H9 (cell line): ENCODE measurements around the gene C3orf20. TPM values are rescaled to one million over a fixed set of nuclear protein-coding genes. Genes with fewer than 3 reads are reported as not detected.

ENCODE experiments used
- DNase-seq: peaks from one replicate; pipeline ENCODE4 v3.0.0-alpha.2; 2017
- H2AFZ ChIP-seq: one replicate; pipeline ENCODE4 v1.6.1; 2013; ENCODE audit warnings: mild to moderate bottlenecking, low read length, control low read depth, moderate library complexity
- H2AK5ac ChIP-seq: 2 replicates; pipeline ENCODE4 v1.6.1; 2013; ENCODE audit warnings: low read length, control low read depth, mixed read lengths; ENCODE audit not compliant: insufficient read length
- H2BK120ac ChIP-seq: one replicate; pipeline ENCODE4 v1.6.1; 2013; ENCODE audit warnings: low read depth, mild to moderate bottlenecking, low read length, control low read depth, inconsistent platforms; ENCODE audit not compliant: poor library complexity, severe bottlenecking
- H2BK12ac ChIP-seq: 2 replicates; pipeline ENCODE4 v1.6.1; 2013; ENCODE audit warnings: low read length, control low read depth, mixed read lengths, low read depth; ENCODE audit not compliant: insufficient read length
- H2BK15ac ChIP-seq: 2 replicates; pipeline ENCODE4 v1.6.1; 2013; ENCODE audit warnings: low read depth, low read length, control low read depth
- H2BK20ac ChIP-seq: one replicate; pipeline ENCODE4 v1.6.1; 2013; ENCODE audit warnings: low read depth, mild to moderate bottlenecking, low read length, control low read depth, inconsistent platforms; ENCODE audit not compliant: poor library complexity, severe bottlenecking
- H2BK5ac ChIP-seq: 2 replicates; pipeline ENCODE4 v1.6.1; 2013; ENCODE audit warnings: low read length, control low read depth, mixed read lengths; ENCODE audit not compliant: insufficient read length
- H3K14ac ChIP-seq: 2 replicates; pipeline ENCODE4 v1.6.1; 2013; ENCODE audit warnings: low read length, control low read depth; ENCODE audit not compliant: insufficient read depth
- H3K18ac ChIP-seq: 2 replicates; pipeline ENCODE4 v1.6.1; 2013; ENCODE audit warnings: low read depth, mild to moderate bottlenecking, mixed read lengths, low read length, control low read depth; ENCODE audit not compliant: insufficient read length
- H3K23ac ChIP-seq: 2 replicates; pipeline ENCODE4 v1.6.1; 2013; ENCODE audit warnings: low read length, control low read depth, mixed read lengths, low read depth; ENCODE audit not compliant: insufficient read length
- H3K23me2 ChIP-seq: 2 replicates; pipeline ENCODE4 v1.6.1; 2013; ENCODE audit warnings: low read depth, mild to moderate bottlenecking, mixed read lengths, low read length, control low read depth; ENCODE audit not compliant: insufficient read length, poor library complexity, severe bottlenecking
- H3K27ac ChIP-seq: 2 replicates; pipeline ENCODE4 v1.5.1; 2013; ENCODE audit warnings: low read length, control low read depth, mixed read lengths, low read depth; ENCODE audit not compliant: insufficient read length
- H3K27me3 ChIP-seq: 2 replicates; pipeline ENCODE4 v1.6.1; 2013; ENCODE audit warnings: low read length, control low read depth, inconsistent platforms; ENCODE audit not compliant: insufficient read depth
- H3K4ac ChIP-seq: 2 replicates; pipeline ENCODE4 v1.6.1; 2013; ENCODE audit warnings: low read depth, mild to moderate bottlenecking, control low read depth, inconsistent platforms, low read length, moderate library complexity
- H3K4me1 ChIP-seq: 2 replicates; pipeline ENCODE4 v1.6.1; 2013; ENCODE audit warnings: low read length, control low read depth, inconsistent platforms; ENCODE audit not compliant: insufficient read depth
- H3K4me2 ChIP-seq: 2 replicates; pipeline ENCODE4 v1.6.1; 2013; ENCODE audit warnings: low read length, control low read depth, mixed read lengths; ENCODE audit not compliant: insufficient read length, insufficient read depth
- H3K56ac ChIP-seq: 2 replicates; pipeline ENCODE4 v1.6.1; 2013; ENCODE audit warnings: low read depth, mild to moderate bottlenecking, mixed read lengths, low read length, control low read depth; ENCODE audit not compliant: insufficient read length
- H3K79me1 ChIP-seq: 2 replicates; pipeline ENCODE4 v1.6.1; 2013; ENCODE audit warnings: low read depth, mild to moderate bottlenecking, moderate library complexity, low read length, control low read depth, inconsistent platforms; ENCODE audit not compliant: insufficient read depth, poor library complexity, severe bottlenecking
- H3K79me2 ChIP-seq: 2 replicates; pipeline ENCODE4 v1.6.1; 2013; ENCODE audit warnings: low read length, control low read depth, inconsistent platforms; ENCODE audit not compliant: insufficient read depth
- H3K9ac ChIP-seq: 2 replicates; pipeline ENCODE4 v1.6.1; 2013; ENCODE audit warnings: low read length, control low read depth, mixed read lengths; ENCODE audit not compliant: insufficient read length; ENCODE audit errors: extremely low read depth
- H3K9me3 ChIP-seq: one replicate; pipeline ENCODE4 v1.6.1; 2013; ENCODE audit warnings: low read depth, low read length, inconsistent platforms; ENCODE audit not compliant: control insufficient read depth
- H3T11ph ChIP-seq: one replicate; pipeline ENCODE4 v1.6.1; 2013; ENCODE audit warnings: mild to moderate bottlenecking, low read length, control low read depth, inconsistent platforms
- H4K20me1 ChIP-seq: one replicate; pipeline ENCODE4 v1.6.1; 2013; ENCODE audit not compliant: control insufficient read depth, insufficient read length, insufficient read depth
- H4K5ac ChIP-seq: 2 replicates; pipeline ENCODE4 v1.6.1; 2013; ENCODE audit warnings: low read depth, mild to moderate bottlenecking, mixed read lengths, low read length, control low read depth; ENCODE audit not compliant: insufficient read length
- H4K8ac ChIP-seq: replicated peaks from 2 replicates; pipeline ENCODE4 v1.6.1; 2013; ENCODE audit warnings: low read length, control low read depth, mixed read lengths, low read depth; ENCODE audit not compliant: insufficient read length
- H4K91ac ChIP-seq: 2 replicates; pipeline ENCODE4 v1.6.1; 2013; ENCODE audit warnings: low read depth, mild to moderate bottlenecking, moderate library complexity, mixed read lengths, low read length, control low read depth; ENCODE audit not compliant: insufficient read length
- H3K27ac Mint-ChIP-seq, 3 experiments: 2 replicates in 2 of 3; 3 replicates in 1 of 3; pipeline ENCODE4 v1.8.0; 2020 to 2021; ENCODE audit warnings: mixed read lengths in 3 of 3, mild to moderate bottlenecking in 1 of 3, moderate library complexity in 1 of 3
- H3K27me3 Mint-ChIP-seq: 2 replicates; pipeline ENCODE4 v1.8.0; 2021; ENCODE audit warnings: low read depth, mild to moderate bottlenecking, moderate library complexity, mixed read lengths
- H3K36me3 Mint-ChIP-seq, 3 experiments: 2 replicates in 2 of 3; 3 replicates in 1 of 3; pipeline ENCODE4 v1.8.0; 2020 to 2021; ENCODE audit warnings: low read depth in 3 of 3, mixed read lengths in 3 of 3; ENCODE audit not compliant: insufficient read depth in 1 of 3
- H3K4me1 Mint-ChIP-seq, 2 experiments: 2 replicates each; pipeline ENCODE4 v1.8.0; 2020; ENCODE audit warnings: mixed read lengths in 2 of 2
- H3K4me3 Mint-ChIP-seq, 2 experiments: 2 replicates in 1 of 2; 3 replicates in 1 of 2; pipeline ENCODE4 v1.8.0; 2020 to 2021; ENCODE audit warnings: mild to moderate bottlenecking in 2 of 2, mixed read lengths in 2 of 2, moderate library complexity in 1 of 2
- H3K9me3 Mint-ChIP-seq, 2 experiments: 2 replicates in 1 of 2; 3 replicates in 1 of 2; pipeline ENCODE4 v1.8.0; 2020; ENCODE audit warnings: mild to moderate bottlenecking in 2 of 2, mixed read lengths in 2 of 2, moderate library complexity in 1 of 2
- CTCF ChIP-seq: fragments of 200-600 bp; sonication (generic); conservative IDR thresholded peaks from 3 replicates; pipeline ENCODE4 v1.8.0; 2021; ENCODE audit warnings: antibody characterized with exemption, mild to moderate bottlenecking
- WGBS: extraction: QIAGEN DNeasy Blood & Tissue Kit; methylation state at CpG from one replicate; pipeline ENCODE4 v1.1.7; 2013; ENCODE audit warnings: missing lambda C conversion rate, low lambda C conversion rate, mixed read lengths; ENCODE audit not compliant: insufficient read length; ENCODE audit errors: extremely low coverage; 5-methylcytosine and 5-hydroxymethylcytosine counted together
- total RNA-seq: library from RNA; stranded (reverse); gene quantifications from 2 replicates; pipeline ENCODE4 v1.2.1, GENCODE V29; 2021

Gene C3orf20
- total RNA-seq, 1 experiment from 2014 or later = not detected

- no peak overlapping the region; a peak in 1 of 7 replicates for H3K27ac Mint-ChIP-seq
- H4K20me1 ChIP-seq = no peaks in the 10 kb centered on the region
- H3K9me3 Mint-ChIP-seq = no peaks in the 10 kb centered on the region
- H3K36me3 Mint-ChIP-seq = no peaks in the 10 kb centered on the region
- H2BK12ac ChIP-seq = no peak overlapping the region
- H3K27ac ChIP-seq = no peak overlapping the region
- H3K27me3 Mint-ChIP-seq = peaks cover 16% of the 10 kb centered on the region
- H3K4me1 Mint-ChIP-seq = peaks cover 2 to 41% of the 10 kb centered on the region in 2 experiments
- no peak overlapping the region for H3K4me3 Mint-ChIP-seq
- no peaks in the 10 kb centered on the region for H3K79me2 ChIP-seq
- DNase-seq = no peak
- H2AK5ac ChIP-seq = no peak overlapping the region
- H3K27me3 ChIP-seq = no peaks in the 10 kb centered on the region; the same call in 1 of the 2 replicates
- H4K5ac ChIP-seq = no peak overlapping the region
- no peaks in the 10 kb centered on the region for H3K23me2 ChIP-seq
- H2AFZ ChIP-seq = no peak overlapping the region
- no peak overlapping the region for H2BK20ac ChIP-seq
- H3K18ac ChIP-seq = no peak overlapping the region
- TF ChIP-seq CTCF = no peak
- no peaks in the 10 kb centered on the region for H3K9me3 ChIP-seq
- no peak overlapping the region for H3K4me2 ChIP-seq
- H3T11ph ChIP-seq = no peak overlapping the region
- no peak overlapping the region for H3K56ac ChIP-seq
- no peak overlapping the region for H3K4ac ChIP-seq
- no peak overlapping the region for H4K91ac ChIP-seq
- WGBS = no CpG with 5 or more reads among the region's 9 CpGs
- H3K79me1 ChIP-seq = no peaks in the 10 kb centered on the region
- H3K4me1 ChIP-seq = no peaks in the 10 kb centered on the region
- no peak overlapping the region for H2BK5ac ChIP-seq
- no peak overlapping the region for H3K9ac ChIP-seq
- H2BK120ac ChIP-seq = no peak overlapping the region
- H3K23ac ChIP-seq = no peak overlapping the region
- no peak overlapping the region for H2BK15ac ChIP-seq
- H4K8ac ChIP-seq = no peak overlapping the region
- H3K14ac ChIP-seq = no peak overlapping the region
Measured at GRCh38 chr3:14801031-14801430, 126.1 kb downstream of the C3orf20 start.
